B cell (primary cell): ENCODE data around the gene PIK3R1. TPM values are rescaled to one million over a fixed set of nuclear protein-coding genes. Genes with fewer than 3 reads are reported as not detected.

Experiments used
- ATAC-seq: fragments of 200-7000 bp; cut with Tn5 transposase; one replicate; pipeline ENCODE4 v1.10.0; 2021; ENCODE audit warnings: low read depth, mild to moderate bottlenecking, moderate number of reproducible peaks, moderate library complexity
- CTCF ChIA-PET: fragments of 350-600 bp; sonication (Branson Sonifier 250); formaldehyde crosslinking; loops from one replicate; lab custom pipeline; 2021; ENCODE audit warnings: antibody characterized with exemption, inconsistent platforms; lab: Charles Lee
- POLR2A ChIA-PET: fragments of 350-600 bp; sonication (Branson Sonifier 250); formaldehyde crosslinking; loops from one replicate; lab custom pipeline; 2021; ENCODE audit warnings: antibody characterized with exemption; lab: Charles Lee
- DNase-seq: peaks from one replicate; pipeline ENCODE4 v3.0.0; 2013
- H2AFZ ChIP-seq: 2 replicates; pipeline ENCODE4 v1.6.1; 2012; ENCODE audit warnings: mild to moderate bottlenecking, low read depth, low read length; ENCODE audit not compliant: insufficient read depth, poor library complexity, severe bottlenecking
- H3K27ac ChIP-seq, 2 donors: 1 replicate in 1 of 2; 2 replicates in 1 of 2; pipeline ENCODE4 v1.5.1; 2012 to 2013; ENCODE audit warnings: low read length in 2 of 2, mild to moderate bottlenecking in 2 of 2, moderate library complexity in 1 of 2
- H3K27me3 ChIP-seq, 4 experiments: fragments of 200-600 bp in 1 of 4; sonication (generic) in 1 of 4; replicated peaks in 1 of 4; 1 replicate in 2 of 4; 2 replicates in 2 of 4; pipeline versions ENCODE4 v1.6.1 to v1.7.0; 2013 to 2016; ENCODE audit warnings: low read length in 3 of 4, mild to moderate bottlenecking in 2 of 4, mixed read lengths in 1 of 4, moderate library complexity in 1 of 4; ENCODE audit not compliant: insufficient read depth in 4 of 4, control insufficient read depth in 3 of 4; ENCODE audit errors: control extremely low read depth in 1 of 4
- H3K36me3 ChIP-seq, 2 experiments: replicated peaks in 1 of 2; 1 replicate in 1 of 2; 2 replicates in 1 of 2; pipeline versions ENCODE4 v1.6.1 to v1.7.1; 2013; ENCODE audit warnings: low read length in 1 of 2; ENCODE audit not compliant: insufficient read depth in 2 of 2, control insufficient read depth in 1 of 2; ENCODE audit errors: control extremely low read depth in 1 of 2, extremely low read depth in 1 of 2
- H3K4me1 ChIP-seq, 2 donors: fragments of 200-600 bp in 1 of 2; sonication (generic) in 1 of 2; 1 replicate in 1 of 2; 2 replicates in 1 of 2; pipeline versions ENCODE4 v1.5.1 to v1.6.1; 2013 to 2017; ENCODE audit warnings: low read length in 2 of 2; ENCODE audit not compliant: control insufficient read depth in 2 of 2, insufficient read depth in 2 of 2
- H3K4me2 ChIP-seq: replicated peaks from 2 replicates; pipeline ENCODE3; 2012; ENCODE audit warnings: mild to moderate bottlenecking, low read depth, low read length; ENCODE audit not compliant: poor library complexity, severe bottlenecking
- H3K4me3 ChIP-seq, 5 experiments: fragments of 200-600 bp in 1 of 5; sonication (generic) in 1 of 5; 1 replicate in 3 of 5; 2 replicates in 2 of 5; pipeline versions ENCODE4 v1.5.1 to v1.7.0; 2011 to 2016; ENCODE audit warnings: low read length in 4 of 5, mild to moderate bottlenecking in 4 of 5, low read depth in 2 of 5, control low read depth in 1 of 5, moderate library complexity in 1 of 5; ENCODE audit not compliant: insufficient read depth in 1 of 5; ENCODE audit errors: control extremely low read depth in 1 of 5, extremely low read depth in 1 of 5
- H3K79me2 ChIP-seq: fragments of 200-600 bp; sonication (generic); one replicate; pipeline ENCODE4 v1.6.0; 2016; ENCODE audit warnings: low read length; ENCODE audit not compliant: control insufficient read depth, insufficient read depth
- H3K9ac ChIP-seq: fragments of 200-600 bp; sonication (generic); 2 replicates; pipeline ENCODE4 v1.6.1; 2017; ENCODE audit warnings: mild to moderate bottlenecking, low read length, moderate library complexity
- H3K9me3 ChIP-seq, 3 donors: one replicate each; pipeline versions ENCODE4 v1.6.1 to v1.7.1; 2013; ENCODE audit warnings: low read length in 2 of 3; ENCODE audit not compliant: control insufficient read depth in 2 of 3, insufficient read depth in 1 of 3; ENCODE audit errors: control extremely low read depth in 1 of 3
- H4K20me1 ChIP-seq: 2 replicates; pipeline ENCODE4 v1.6.0; 2012; ENCODE audit warnings: mild to moderate bottlenecking, low read length; ENCODE audit not compliant: insufficient read depth, control insufficient read depth, poor library complexity, severe bottlenecking
- H3K27ac Mint-ChIP-seq: one replicate; pipeline ENCODE4 v1.8.0; 2021; ENCODE audit warnings: mixed read lengths
- H3K27me3 Mint-ChIP-seq: one replicate; pipeline ENCODE4 v1.8.0; 2021; ENCODE audit warnings: mixed read lengths
- H3K4me1 Mint-ChIP-seq: one replicate; pipeline ENCODE4 v1.8.0; 2021; ENCODE audit warnings: mixed read lengths
- H3K4me3 Mint-ChIP-seq: one replicate; pipeline ENCODE4 v1.8.0; 2021; ENCODE audit warnings: mixed read lengths
- H3K9me3 Mint-ChIP-seq: one replicate; pipeline ENCODE4 v1.8.0; 2022; ENCODE audit warnings: mixed read lengths; ENCODE audit not compliant: insufficient read depth
- CTCF ChIP-seq: fragments of 200-600 bp; IDR thresholded peaks from one replicate; pipeline ENCODE4 v1.8.0; 2022; ENCODE audit warnings: antibody characterized with exemption, mild to moderate bottlenecking
- EZH2 ChIP-seq: IDR thresholded peaks from 2 replicates; pipeline ENCODE4 v1.6.1; 2012; ENCODE audit warnings: borderline replicate concordance, low read depth, mild to moderate bottlenecking, moderate library complexity, low read length; ENCODE audit not compliant: insufficient read depth, poor library complexity, severe bottlenecking
- whole genome bisulfite sequencing: methylation state at CpG from one replicate; pipeline ENCODE4 v1.1.5; 2013; ENCODE audit warnings: missing lambda C conversion rate; ENCODE audit not compliant: insufficient coverage; 5-methylcytosine and 5-hydroxymethylcytosine counted together
- intact Hi-C: fragments of 100-400 bp; cut with micrococcal nuclease; formaldehyde crosslinking; loops from one replicate; pipeline ENCODE4 v1.10.0; 2022
- polyA plus RNA-seq: library from polyadenylated mRNA; depleted of rRNA; stranded (reverse); fragments of >200 nt; gene quantifications from 2 replicates; pipeline ENCODE4 v1.2.3, GENCODE V29; 2012
- total RNA-seq, 2 donors: library from RNA; stranded (reverse); fragments of 120-200 nt in 1 of 2; gene quantifications; 1 replicate in 1 of 2; 2 replicates in 1 of 2; pipeline versions ENCODE4 v1.2.3 to v1.2.4, GENCODE V29; 2013 to 2022

The PIK3R1 gene
- total and polyA plus RNA-seq, 2 donors (not counting 1 experiment from before 2014, with no cell fraction given): 5.6 to 63.8 TPM

DNA sequence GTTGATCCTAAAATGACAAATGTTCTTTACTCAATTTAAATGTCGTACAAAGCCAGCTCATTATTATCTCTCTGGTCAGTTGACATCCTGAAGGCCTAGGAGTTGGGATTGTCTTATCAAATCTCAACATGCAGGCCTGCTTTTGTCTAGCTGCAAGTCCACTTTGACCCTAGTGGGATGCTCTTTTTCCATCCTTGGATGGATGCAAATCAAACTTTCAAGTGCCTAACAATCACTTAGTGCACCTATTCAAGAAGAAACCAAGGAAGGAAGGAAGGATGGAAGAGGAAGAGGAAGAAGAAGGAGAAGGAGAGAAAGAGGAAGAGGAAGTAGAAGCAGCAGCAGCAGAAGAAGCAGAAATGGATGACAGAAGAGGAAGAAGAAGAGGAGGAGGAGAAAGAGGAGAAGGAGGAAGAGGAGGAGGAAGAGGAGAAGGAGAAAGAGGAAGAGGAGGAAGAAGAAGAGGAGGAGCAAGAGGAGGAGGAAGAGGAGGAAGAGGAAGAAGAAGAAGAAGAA is 109.6 kb downstream of the PIK3R1 start:
- WGBS: 100% methylated on average over 1 of the region's 1 CpG
- ATAC-seq (no peak), DNase-seq (no peak)
- Histone ChIP-seq H3K4me3 (no peak overlapping the region), H3K36me3 (no peaks in the 10 kb centered on the region), H4K20me1 (no peaks in the 10 kb centered on the region), H3K4me2 (no peak overlapping the region), H3K27ac (peak overlapping the region in 1 of 2 donors; percentile 24), H3K9me3 (no peaks in the 10 kb centered on the region), H2AFZ (no peak overlapping the region), H3K27me3 (peaks cover 0 to 4% (median 0%) of the 10 kb centered on the region in 4 experiments), H3K9ac (no peak overlapping the region), H3K4me1 (no peaks in the 10 kb centered on the region), H3K79me2 (no peaks in the 10 kb centered on the region)
- Mint-ChIP-seq H3K27me3 (peaks cover 12% of the 10 kb centered on the region), H3K9me3 (peaks cover 2% of the 10 kb centered on the region), H3K27ac (no peak overlapping the region), H3K4me1 (no peaks in the 10 kb centered on the region), H3K4me3 (no peak overlapping the region)
- POLR2A ChIA-PET: no interaction called here
- no peak for TF ChIP-seq CTCF
- no peak for TF ChIP-seq EZH2
- CTCF ChIA-PET: no interaction called here
- intact Hi-C loops: no loop called here

DNA sequence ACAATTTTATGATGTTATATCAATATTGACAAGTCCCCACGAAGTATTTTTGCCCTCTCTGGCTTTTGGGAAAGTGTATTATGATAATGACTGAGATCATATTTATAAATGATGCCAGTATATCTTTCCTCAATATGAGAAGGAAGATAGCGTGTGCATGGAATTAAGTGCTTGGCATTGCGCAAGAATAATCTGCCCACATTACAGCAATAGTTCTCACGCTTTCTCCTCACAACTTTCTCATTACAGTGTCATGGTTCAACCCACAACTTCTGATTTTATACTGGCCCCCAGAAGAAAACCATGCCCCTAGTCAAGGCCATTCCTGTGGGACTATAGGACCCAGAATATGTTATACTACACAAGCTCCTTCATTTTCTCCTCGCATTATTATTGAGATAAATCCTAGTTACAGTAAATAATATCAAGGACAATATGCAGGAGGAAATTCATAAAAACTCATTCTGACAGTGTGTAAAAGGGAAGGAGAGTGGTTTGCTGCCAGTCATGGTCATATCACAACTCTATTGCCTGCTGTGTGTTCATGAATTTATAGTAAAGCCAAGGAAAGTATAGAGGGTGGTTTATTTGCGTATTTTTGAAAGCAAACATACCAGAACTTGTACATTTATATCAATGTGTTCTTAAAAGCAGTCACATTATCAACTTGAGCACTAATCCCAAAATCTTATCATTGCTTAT is 114.1 kb downstream of the PIK3R1 start:
- WGBS: 100% methylated on average over 1 of the region's 6 CpGs
- H3K79me2 ChIP-seq: no peaks in the 10 kb centered on the region
- H3K4me1 Mint-ChIP-seq: peaks cover 20% of the 10 kb centered on the region
- no peaks in the 10 kb centered on the region for H3K36me3 ChIP-seq
- H3K27me3 Mint-ChIP-seq: peaks cover 11% of the 10 kb centered on the region
- CTCF ChIA-PET: no interaction called here
- no peaks in the 10 kb centered on the region for H4K20me1 ChIP-seq
- H3K27me3 ChIP-seq: peaks cover 0 to 4% (median 0%) of the 10 kb centered on the region in 4 experiments
- H3K9ac ChIP-seq: no peak overlapping the region
- H3K4me3 Mint-ChIP-seq: no peak overlapping the region
- H3K4me2 ChIP-seq: no peak overlapping the region
- H3K4me1 ChIP-seq: peaks cover 19 to 21% of the 10 kb centered on the region in 2 donors
- no peak overlapping the region for H3K27ac Mint-ChIP-seq
- POLR2A ChIA-PET: no interaction called here
- H3K9me3 Mint-ChIP-seq: peaks cover 1% of the 10 kb centered on the region
- no peak overlapping the region for H3K4me3 ChIP-seq
- TF ChIP-seq CTCF: no peak
- TF ChIP-seq EZH2: no peak
- DNase-seq (no peak), ATAC-seq (no peak)
- intact Hi-C loops: no loop called here
- no peak overlapping the region for H3K27ac ChIP-seq
- no peak overlapping the region for H2AFZ ChIP-seq
- no peaks in the 10 kb centered on the region for H3K9me3 ChIP-seq
